Activated CD4-positive, alpha-beta memory T cell treated with anti-CD3 and anti-CD28 coated beads for 36 hours (primary cell): ENCODE measurements around the gene METTL3. TPM values are rescaled to one million over a fixed set of nuclear protein-coding genes. Genes with fewer than 3 reads are reported as not detected.

Experiments used
- CTCF ChIA-PET: fragments of 350-600 bp; sonication (Branson Sonifier 250); formaldehyde crosslinking; loops from one replicate; lab custom pipeline; 2021; ENCODE audit warnings: antibody characterized with exemption, inconsistent platforms; lab: Charles Lee
- POLR2A ChIA-PET: fragments of 350-600 bp; sonication (Branson Sonifier 250); formaldehyde crosslinking; loops from one replicate; lab custom pipeline; 2021; ENCODE audit warnings: antibody characterized with exemption; lab: Charles Lee
- DNase-seq: peaks from one replicate; pipeline ENCODE4 v3.0.0-alpha.2; 2020
- H3K27ac Mint-ChIP-seq: one replicate; pipeline ENCODE4 v1.8.0; 2021; ENCODE audit warnings: mixed read lengths
- H3K27me3 Mint-ChIP-seq: one replicate; pipeline ENCODE4 v1.8.0; 2021; ENCODE audit warnings: mixed read lengths
- H3K36me3 Mint-ChIP-seq: one replicate; pipeline ENCODE4 v1.8.0; 2021; ENCODE audit warnings: mixed read lengths
- H3K4me1 Mint-ChIP-seq: one replicate; pipeline ENCODE4 v1.8.0; 2021; ENCODE audit warnings: low read depth, mixed read lengths
- H3K4me3 Mint-ChIP-seq: one replicate; pipeline ENCODE4 v1.8.0; 2021; ENCODE audit warnings: mild to moderate bottlenecking, mixed read lengths
- H3K9me3 Mint-ChIP-seq: one replicate; pipeline ENCODE4 v1.8.0; 2021; ENCODE audit warnings: mixed read lengths
- intact Hi-C: fragments of 100-400 bp; cut with micrococcal nuclease; formaldehyde crosslinking; loops from one replicate; pipeline ENCODE4 v1.15.1; 2023
- total RNA-seq, 2 experiments: library from RNA; stranded (reverse); gene quantifications; one replicate each; pipeline ENCODE4 v1.2.3, GENCODE V29; 2021

METTL3 gene
- total RNA-seq, 2 experiments from 2014 or later: 64.1 TPM

DNA sequence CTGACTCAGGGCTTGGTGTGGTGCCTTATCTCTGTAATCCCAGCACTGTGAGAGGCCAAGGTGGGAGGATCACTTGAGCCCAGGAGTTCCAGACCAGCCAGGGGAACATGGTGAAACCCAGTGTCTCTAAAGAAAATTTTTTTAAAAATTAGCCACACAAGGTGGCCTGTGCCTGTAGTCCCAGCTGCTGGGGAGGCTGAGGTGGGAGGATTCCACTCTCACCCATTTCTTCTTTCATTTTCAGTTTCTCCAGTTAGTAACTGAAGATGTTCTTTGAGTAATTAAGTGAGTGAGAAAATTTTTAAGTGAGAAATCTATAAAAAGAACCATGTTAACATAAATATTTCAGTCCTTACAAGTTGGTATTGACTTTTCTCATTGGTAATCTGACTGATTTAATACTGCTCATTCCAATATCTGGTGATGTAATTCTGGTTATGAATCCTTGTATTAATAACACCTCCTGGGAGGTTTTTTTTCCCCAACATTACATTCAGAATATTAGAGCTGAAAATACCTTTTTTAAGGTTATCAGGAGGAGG lies 6.1 kb downstream of the METTL3 start:
- CTCF ChIA-PET: interaction anchor here (0.9 to 1.7 kb wide), 2 partner anchors 27 to 49 kb away, joined by 3 to 12 read pairs; partner anchors contain the start of genes CHD8 and TOX4
- H3K27me3 Mint-ChIP-seq: no peaks in the 10 kb centered on the region
- H3K4me1 Mint-ChIP-seq: peaks cover 51% of the 10 kb centered on the region

GRCh38 chr14:21503376-21503775 lies 7.8 kb downstream of the METTL3 start:
- ChIA-PET CTCF (interaction anchor here (1.2 kb wide), 1 partner anchor 54 kb away, joined by 5 read pairs; no protein-coding TSS in a partner anchor), POLR2A (interaction anchor here (0.6 kb wide), 1 partner anchor 50 kb away, joined by 3 read pairs; no protein-coding TSS in a partner anchor)
- H3K4me1 Mint-ChIP-seq: peaks cover 49% of the 10 kb centered on the region
- H3K36me3 Mint-ChIP-seq: peaks cover 43% of the 10 kb centered on the region
- H3K4me3 Mint-ChIP-seq: no peak overlapping the region
- intact Hi-C loops: no loop called here
- H3K9me3 Mint-ChIP-seq: no peaks in the 10 kb centered on the region
- H3K27ac Mint-ChIP-seq: peak overlapping the region; percentile 2
- no peak for DNase-seq
- no peaks in the 10 kb centered on the region for H3K27me3 Mint-ChIP-seq

More for the DNA sequence above, 6.1 kb downstream of the METTL3 start:
- Mint-ChIP-seq H3K4me3 (no peak overlapping the region), H3K27ac (peak overlapping the region; percentile 67), H3K9me3 (no peaks in the 10 kb centered on the region), H3K36me3 (peaks cover 34% of the 10 kb centered on the region)
- POLR2A ChIA-PET: no interaction called here
- peak; percentile 54 for DNase-seq
- intact Hi-C loops: no loop called here

GRCh38 chr14:21501568-21501967 lies 9.6 kb downstream of the METTL3 start:
- CTCF ChIA-PET: interaction anchor here (0.8 to 4.6 kb wide), 2 partner anchors 9 to 45 kb away, joined by 3 to 54 read pairs; partner anchors contain the start of gene METTL3
- POLR2A ChIA-PET: interaction anchor here (0.7 to 1.1 kb wide), 3 partner anchors 9 to 53 kb away, joined by 3 to 5 read pairs (median 4); partner anchors contain the start of genes METTL3 and SALL2
- Mint-ChIP-seq H3K27ac (peak overlapping the region; percentile 8), H3K36me3 (peaks cover 39% of the 10 kb centered on the region), H3K9me3 (no peaks in the 10 kb centered on the region), H3K4me1 (peaks cover 41% of the 10 kb centered on the region), H3K27me3 (no peaks in the 10 kb centered on the region), H3K4me3 (no peak overlapping the region)
- DNase-seq: no peak
- intact Hi-C loops: no loop called here

DNA sequence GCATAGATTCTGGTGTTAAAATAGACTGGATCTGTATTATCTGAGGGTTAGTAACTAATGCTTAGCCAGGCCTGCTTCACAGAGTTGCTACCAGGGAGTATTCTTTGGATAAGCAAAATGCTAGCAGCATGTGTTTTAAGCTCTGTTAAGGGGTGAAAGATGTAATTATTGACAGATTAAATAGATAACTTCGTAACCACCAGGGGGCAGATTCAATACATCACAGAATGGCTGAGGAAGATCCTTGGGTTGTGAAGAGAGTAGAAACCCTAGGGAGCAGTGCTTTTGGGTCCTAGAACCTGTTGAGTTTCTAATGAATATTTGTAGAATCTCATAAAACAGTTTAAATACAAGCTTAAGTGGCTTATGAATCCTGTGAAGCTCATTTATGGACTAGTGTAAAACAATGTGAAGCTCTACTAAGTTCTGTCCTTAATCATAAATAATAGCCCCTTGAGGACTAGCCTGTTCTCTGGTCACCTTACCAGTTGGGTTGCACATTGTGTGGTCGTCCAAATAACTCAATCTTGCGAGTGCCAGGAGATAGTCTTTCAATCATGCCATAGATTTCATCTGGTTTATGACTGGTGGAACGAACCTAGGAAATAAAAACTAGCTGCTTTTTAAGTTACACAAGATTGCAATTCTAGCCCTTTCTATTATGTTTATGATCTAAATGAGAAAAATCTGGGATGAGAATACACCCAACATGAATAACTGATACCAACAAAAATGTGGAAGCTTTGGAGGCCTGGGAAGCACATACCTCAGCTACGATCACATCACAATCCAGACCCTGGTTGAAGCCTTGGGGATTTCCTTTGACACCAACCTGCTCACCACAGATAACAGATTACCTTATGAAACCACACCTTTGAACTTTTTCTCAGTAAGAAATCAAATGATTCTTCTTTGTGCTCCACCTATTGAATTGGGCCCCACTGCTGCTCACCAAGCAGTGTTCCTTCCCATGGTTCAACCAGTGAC lies 12.3 kb downstream of the METTL3 start:
- POLR2A ChIA-PET: interaction anchor here (1.2 to 1.7 kb wide), 3 partner anchors 12 to 57 kb away, joined by 4 to 6 read pairs (median 4); partner anchors contain the start of gene METTL3
- Mint-ChIP-seq H3K9me3 (no peaks in the 10 kb centered on the region), H3K27ac (peak overlapping the region; percentile 59), H3K36me3 (peaks cover 52% of the 10 kb centered on the region), H3K27me3 (no peaks in the 10 kb centered on the region), H3K4me1 (peaks cover 24% of the 10 kb centered on the region), H3K4me3 (no peak overlapping the region)
- no peak for DNase-seq
- CTCF ChIA-PET: interaction anchor here (0.6 to 4.6 kb wide), 34 partner anchors 9 to 279 kb away, joined by 3 to 96 read pairs (median 6); partner anchors contain the start of genes CHD8, METTL3, RAB2B and SALL2
- intact Hi-C loops: loop anchor here (1.0 kb wide), 1 partner anchor 58 kb away; no protein-coding TSS in a partner anchor

DNA sequence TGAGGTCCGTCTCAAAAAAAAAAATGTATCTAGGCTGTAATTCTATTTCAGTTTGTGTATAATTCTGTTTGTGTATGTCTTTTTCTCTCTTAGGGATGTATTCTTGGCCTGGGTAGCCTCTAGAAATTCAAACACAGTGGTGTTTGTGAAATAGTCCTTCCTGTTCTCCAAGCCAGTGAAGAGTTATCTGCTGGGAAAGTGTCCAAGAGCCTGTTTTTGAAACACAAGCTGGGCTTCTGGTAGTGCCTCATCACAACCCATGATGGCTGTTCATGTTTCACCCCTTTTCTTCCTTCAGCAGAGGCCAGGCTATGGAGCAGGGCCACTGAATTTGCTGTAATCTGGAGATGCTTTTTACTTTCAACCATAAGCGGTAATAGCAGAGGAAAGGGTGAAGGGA lies 14.7 kb downstream of the METTL3 start:
- ChIA-PET CTCF (interaction anchor here (4.6 kb wide), 1 partner anchor 61 kb away, joined by 96 read pairs; no protein-coding TSS in a partner anchor), POLR2A (interaction anchor here (1.1 kb wide), 1 partner anchor 14 kb away, joined by 3 read pairs; the partner anchor contains the start of gene METTL3)
- intact Hi-C loops: no loop called here
- no peak overlapping the region for H3K27ac Mint-ChIP-seq
- DNase-seq: no peak
- H3K27me3 Mint-ChIP-seq: no peaks in the 10 kb centered on the region
- H3K9me3 Mint-ChIP-seq: no peaks in the 10 kb centered on the region
- peaks cover 55% of the 10 kb centered on the region for H3K36me3 Mint-ChIP-seq
- H3K4me3 Mint-ChIP-seq: no peak overlapping the region
- peaks cover 22% of the 10 kb centered on the region for H3K4me1 Mint-ChIP-seq

DNA sequence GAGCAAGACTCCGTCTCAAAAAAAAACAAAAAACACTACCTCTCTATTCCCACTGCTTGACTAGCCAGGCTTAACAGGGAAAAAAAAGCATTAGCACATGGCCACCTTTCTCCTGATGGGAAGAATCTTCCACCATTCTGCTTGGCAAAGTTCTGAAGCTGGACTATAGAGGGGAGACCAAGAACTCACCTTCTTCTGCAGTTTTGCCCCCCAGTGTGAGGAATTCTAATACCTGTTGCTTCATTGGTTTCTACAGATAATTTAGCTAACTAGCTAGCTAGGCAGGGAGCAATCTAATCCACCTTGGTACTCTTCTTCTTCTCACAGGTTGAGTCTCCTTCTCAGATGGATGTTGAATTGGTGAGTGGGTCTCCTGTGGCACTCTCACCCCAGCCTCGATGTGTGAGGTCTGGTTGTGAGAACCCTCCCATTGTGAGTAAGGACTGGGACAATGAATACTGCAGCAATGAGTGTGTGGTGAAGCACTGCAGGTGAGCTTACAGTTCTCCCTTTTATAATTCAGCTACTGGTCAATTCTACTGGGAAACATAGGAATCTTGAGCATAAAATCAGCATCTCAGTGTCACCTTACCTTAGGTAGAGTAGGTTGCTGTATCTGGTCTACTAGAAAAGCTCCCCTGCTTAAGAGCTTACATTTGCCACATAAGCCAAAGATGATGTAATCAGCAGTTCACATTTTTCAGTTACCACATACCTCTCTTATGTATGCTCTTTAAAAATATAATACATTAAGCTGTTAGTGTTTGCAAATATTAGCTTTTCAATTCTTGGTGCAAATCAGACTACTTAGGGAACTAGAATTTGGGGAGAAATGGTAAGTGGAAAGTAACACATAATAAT lies 16.0 kb downstream of the METTL3 start:
- peaks cover 16% of the 10 kb centered on the region for H3K4me1 Mint-ChIP-seq
- no peak overlapping the region for H3K4me3 Mint-ChIP-seq
- no peaks in the 10 kb centered on the region for H3K27me3 Mint-ChIP-seq
- CTCF ChIA-PET: interaction anchor here (0.6 to 1.8 kb wide), 5 partner anchors 13 to 62 kb away, joined by 3 to 5 read pairs (median 3); partner anchors contain the start of gene CHD8
- POLR2A ChIA-PET: no interaction called here
- intact Hi-C loops: no loop called here
- H3K27ac Mint-ChIP-seq: peak overlapping the region; percentile 56
- peaks cover 52% of the 10 kb centered on the region for H3K36me3 Mint-ChIP-seq
- no peaks in the 10 kb centered on the region for H3K9me3 Mint-ChIP-seq
- no peak for DNase-seq

DNA sequence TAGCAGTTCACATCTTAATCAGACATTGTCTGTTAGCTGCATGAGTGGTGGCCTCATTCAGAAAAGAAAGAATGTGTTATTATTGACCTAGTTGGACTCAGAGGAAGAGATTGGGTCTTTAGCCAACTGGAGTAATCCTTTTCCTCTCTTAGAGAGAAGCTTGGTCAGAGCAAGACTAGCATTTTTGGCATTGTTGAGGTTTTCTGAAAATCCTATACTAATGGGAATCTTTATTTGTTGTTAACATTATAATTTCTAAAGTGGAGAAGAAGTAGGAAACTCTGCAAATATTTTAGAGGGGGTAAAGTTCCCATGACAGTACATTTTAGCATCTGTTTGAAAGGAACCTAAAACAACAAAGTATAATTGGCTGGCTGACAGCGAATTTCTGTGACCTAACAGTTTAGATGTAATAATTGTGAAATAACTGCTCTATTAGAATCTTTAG lies 24.5 kb downstream of the METTL3 start:
- H3K27me3 Mint-ChIP-seq: no peaks in the 10 kb centered on the region
- ChIA-PET CTCF (no interaction called here), POLR2A (no interaction called here)
- peaks cover 2% of the 10 kb centered on the region for H3K4me1 Mint-ChIP-seq
- H3K4me3 Mint-ChIP-seq: no peak overlapping the region
- no peak overlapping the region for H3K27ac Mint-ChIP-seq
- H3K36me3 Mint-ChIP-seq: peaks cover 17% of the 10 kb centered on the region
- no peaks in the 10 kb centered on the region for H3K9me3 Mint-ChIP-seq
- DNase-seq: no peak
- intact Hi-C loops: no loop called here

DNA sequence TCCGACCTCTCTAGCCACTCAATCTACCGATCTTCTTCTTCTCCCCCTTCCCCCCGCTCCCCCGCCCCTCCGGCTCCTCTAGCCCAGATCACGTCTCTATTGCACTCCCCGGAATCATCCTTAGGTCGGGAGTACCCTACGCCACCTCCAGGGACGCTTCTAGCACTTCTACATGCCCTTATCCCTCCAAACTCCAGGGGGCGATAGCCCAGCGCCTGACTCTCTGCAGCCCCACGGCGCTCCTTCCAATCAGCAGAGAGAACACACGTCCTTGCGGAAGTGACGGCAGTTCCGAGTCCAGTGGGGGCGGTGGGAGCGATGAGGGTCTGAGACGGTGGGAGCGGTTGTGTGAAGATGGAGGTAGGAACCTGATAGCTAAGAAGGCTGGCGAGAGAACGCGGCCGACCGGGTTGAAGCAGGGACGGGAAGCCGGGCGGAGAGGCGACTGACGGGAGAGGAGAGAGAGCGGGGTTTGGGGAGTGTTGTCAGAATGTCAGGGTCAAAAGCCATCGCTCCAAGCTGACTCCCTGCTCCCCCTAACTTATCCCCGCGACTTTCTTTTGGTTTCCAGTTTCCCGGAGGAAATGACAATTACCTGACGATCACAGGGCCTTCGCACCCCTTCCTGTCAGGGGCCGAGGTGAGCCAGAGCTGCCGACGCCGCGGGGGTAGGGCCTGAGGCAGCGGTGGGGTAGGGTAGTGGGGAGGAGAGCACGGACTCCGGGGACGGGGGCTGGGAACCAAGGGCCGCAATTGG lies 34.0 kb downstream of the METTL3 start, which contains the start of the genes RAB2B and TOX4:
TSS of gene RAB2B (minus strand) at position 35 of the 757 bp plus-strand sequence. CDS start 87 bp downstream, outside the sequence.
TSS of gene TOX4 (plus strand) at position 271 of the 757 bp plus-strand sequence. CDS start at position 355, 84 bp downstream.
- peak within 1 kb of the TSS; percentile 95 for H3K27ac Mint-ChIP-seq
- no peaks in the 10 kb centered on the region for H3K27me3 Mint-ChIP-seq
- peaks cover 14% of the 10 kb centered on the region for H3K36me3 Mint-ChIP-seq
- CTCF ChIA-PET: interaction anchor here (0.7 to 4.0 kb wide), 19 partner anchors 11 to 260 kb away, joined by 3 to 35 read pairs (median 4); partner anchors contain the start of genes CHD8 and METTL3
- peak; percentile 97 for DNase-seq
- peak within 1 kb of the TSS; percentile 99 for H3K4me3 Mint-ChIP-seq
- intact Hi-C loops: loop anchor here (1.0 to 10.0 kb wide), 8 partner anchors 21 to 1988 kb away; partner anchors contain the start of genes CHD8, HNRNPC, METTL3 and NGDN
- H3K9me3 Mint-ChIP-seq: no peaks in the 10 kb centered on the region
- peaks cover 31% of the 10 kb centered on the region for H3K4me1 Mint-ChIP-seq
- POLR2A ChIA-PET: interaction anchor here (0.5 to 2.5 kb wide), 8 partner anchors 11 to 1060 kb away, joined by 3 to 10 read pairs (median 5); partner anchors contain the start of gene METTL3

GRCh38 chr14:21476523-21476924 lies 34.6 kb downstream of the METTL3 start:
- no peaks in the 10 kb centered on the region for H3K27me3 Mint-ChIP-seq
- ChIA-PET CTCF (interaction anchor here (0.6 to 4.0 kb wide), 9 partner anchors 20 to 49 kb away, joined by 3 to 35 read pairs (median 6); partner anchors contain the start of genes CHD8 and METTL3), POLR2A (interaction anchor here (0.8 to 2.5 kb wide), 7 partner anchors 11 to 212 kb away, joined by 3 to 10 read pairs (median 5); partner anchors contain the start of genes CHD8 and METTL3)
- H3K4me3 Mint-ChIP-seq: peak overlapping the region; percentile 99
- H3K27ac Mint-ChIP-seq: peak overlapping the region; percentile 95
- no peaks in the 10 kb centered on the region for H3K9me3 Mint-ChIP-seq
- H3K4me1 Mint-ChIP-seq: peaks cover 31% of the 10 kb centered on the region
- intact Hi-C loops: loop anchor here (1.0 to 10.0 kb wide), 5 partner anchors 39 to 1988 kb away; partner anchors contain the start of genes NGDN and SUPT16H
- H3K36me3 Mint-ChIP-seq: peaks cover 14% of the 10 kb centered on the region
- DNase-seq: no peak
